ENCODE measurements around the gene SHROOM1.

DNA sequence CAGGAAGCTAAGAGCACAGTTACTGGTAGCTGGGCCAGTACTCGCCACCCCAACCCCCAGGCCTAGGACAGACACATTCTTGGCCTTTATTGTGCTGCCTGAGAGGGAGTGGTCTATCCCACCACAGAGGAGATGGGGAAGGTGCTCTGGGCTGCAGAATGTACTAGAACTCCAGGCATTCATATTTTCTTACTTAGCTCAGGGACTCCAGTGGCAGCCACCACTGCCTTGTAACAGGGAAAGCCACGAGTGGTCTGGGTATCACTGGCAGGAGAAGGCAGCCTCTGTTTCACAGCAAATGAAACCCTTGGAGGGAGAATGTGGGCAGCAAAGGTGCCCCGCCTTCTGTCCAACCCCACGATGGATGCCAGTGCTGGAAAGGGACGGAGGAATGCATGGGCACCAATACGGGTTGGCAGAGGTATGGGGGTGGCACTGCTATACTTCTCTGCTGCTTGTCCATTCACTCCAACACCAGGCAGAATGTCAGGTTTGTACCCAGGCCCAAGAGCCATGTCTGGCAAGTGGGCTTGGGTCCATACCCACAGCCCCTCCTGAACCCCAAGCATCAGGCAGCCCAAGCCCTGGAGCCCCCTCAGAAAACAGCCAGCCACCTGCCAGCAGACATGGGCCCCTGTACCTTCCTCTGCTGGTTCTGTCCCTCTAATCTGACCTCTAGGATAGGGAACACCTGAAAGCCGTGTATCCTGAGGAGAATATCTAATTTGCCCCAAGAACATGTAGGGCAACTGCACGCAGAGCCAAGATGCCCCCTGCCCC, 58.0 kb downstream of the SHROOM1 start:
- TF ChIP-seq REST (IDR thresholded peaks at IDR 0.05; ENCODE audit: borderline replicate concordance): no peak
- TF ChIP-seq EP300 (conservative IDR thresholded peaks at IDR 0.05; ENCODE audit: poor library complexity, severe bottlenecking): no peak
- TF ChIP-seq, protein P1, sequence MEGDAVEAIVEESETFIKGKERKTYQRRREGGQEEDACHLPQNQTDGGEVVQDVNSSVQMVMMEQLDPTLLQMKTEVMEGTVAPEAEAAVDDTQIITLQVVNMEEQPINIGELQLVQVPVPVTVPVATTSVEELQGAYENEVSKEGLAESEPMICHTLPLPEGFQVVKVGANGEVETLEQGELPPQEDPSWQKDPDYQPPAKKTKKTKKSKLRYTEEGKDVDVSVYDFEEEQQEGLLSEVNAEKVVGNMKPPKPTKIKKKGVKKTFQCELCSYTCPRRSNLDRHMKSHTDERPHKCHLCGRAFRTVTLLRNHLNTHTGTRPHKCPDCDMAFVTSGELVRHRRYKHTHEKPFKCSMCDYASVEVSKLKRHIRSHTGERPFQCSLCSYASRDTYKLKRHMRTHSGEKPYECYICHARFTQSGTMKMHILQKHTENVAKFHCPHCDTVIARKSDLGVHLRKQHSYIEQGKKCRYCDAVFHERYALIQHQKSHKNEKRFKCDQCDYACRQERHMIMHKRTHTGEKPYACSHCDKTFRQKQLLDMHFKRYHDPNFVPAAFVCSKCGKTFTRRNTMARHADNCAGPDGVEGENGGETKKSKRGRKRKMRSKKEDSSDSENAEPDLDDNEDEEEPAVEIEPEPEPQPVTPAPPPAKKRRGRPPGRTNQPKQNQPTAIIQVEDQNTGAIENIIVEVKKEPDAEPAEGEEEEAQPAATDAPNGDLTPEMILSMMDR (IDR thresholded peaks at IDR 0.05; ENCODE audit: poor library complexity, severe bottlenecking): no peak
- TF ChIP-seq TAF1 (IDR thresholded peaks at IDR 0.05; ENCODE audit: low read depth): no peak
- no peak for TF ChIP-seq POLR2AphosphoS5 (IDR thresholded peaks at IDR 0.05)
- no peak for TF ChIP-seq EZH2 (IDR thresholded peaks at IDR 0.05; ENCODE audit: borderline replicate concordance, insufficient read depth, low read length, poor library complexity, severe bottlenecking)
